Iris pigment epithelial cell (primary cell): ENCODE measurements around the gene SART3.

Experiments used
- DNase-seq: peaks from one replicate; pipeline ENCODE4 v3.0.0-alpha.2; 2011; ENCODE audit warnings: low read depth

The SART3 gene

GRCh38 chr12:108560752-108561719, at the start of gene SART3:
Gene SART3, minus strand, starts transcription at chr12:108561173. Its CDS starts 19 bp downstream, at chr12:108561154.
- DNase-seq, result peak; percentile 90

GRCh38 chr12:108610336-108610815, 49.4 kb upstream of the SART3 start:
- DNase-seq, result no peak

GRCh38 chr12:108609537-108610335, 48.8 kb upstream of the SART3 start:
- DNase-seq, result peak; percentile 32

- no peak for DNase-seq
Observed at GRCh38 chr12:108608616-108609015, 47.6 kb upstream of the SART3 start.

- no peak for DNase-seq
Observed at GRCh38 chr12:108607981-108608600, 47.1 kb upstream of the SART3 start.

GRCh38 chr12:108606492-108606891, 45.5 kb upstream of the SART3 start:
- DNase-seq, result no peak

GRCh38 chr12:108605690-108606406, 44.9 kb upstream of the SART3 start:
- DNase-seq, result no peak

- DNase-seq, result no peak
Observed at GRCh38 chr12:108605000-108605689, 44.2 kb upstream of the SART3 start.

- DNase-seq, result no peak
Observed at GRCh38 chr12:108604208-108604941, 43.4 kb upstream of the SART3 start.

GRCh38 chr12:108603743-108604142, 42.8 kb upstream of the SART3 start:
- no peak for DNase-seq

GRCh38 chr12:108602976-108603704, 42.2 kb upstream of the SART3 start:
- DNase-seq, result no peak

- no peak for DNase-seq
Observed at GRCh38 chr12:108602209-108602705, 41.3 kb upstream of the SART3 start.

- DNase-seq, result no peak
Observed at GRCh38 chr12:108600702-108601007, 39.7 kb upstream of the SART3 start.

GRCh38 chr12:108599948-108600701, 39.2 kb upstream of the SART3 start:
- no peak for DNase-seq

- DNase-seq, result no peak
Observed at GRCh38 chr12:108599541-108599940, 38.6 kb upstream of the SART3 start.

GRCh38 chr12:108598553-108599250, 37.7 kb upstream of the SART3 start:
- DNase-seq, result no peak

GRCh38 chr12:108597559-108598471, 36.8 kb upstream of the SART3 start, which contains the start of gene TMEM119:
Gene TMEM119, minus strand, starts transcription at chr12:108598084. Its CDS starts 5,701 bp downstream, at chr12:108592383.
- DNase-seq, result no peak
